Measurements from ENCODE around the gene SLC25A21. TPM values are rescaled to one million over a fixed set of nuclear protein-coding genes. Genes with fewer than 3 reads are reported as not detected.

Gene SLC25A21
- polyA plus RNA-seq, 2 of the 4 experiments (the other 2 are of a cell fraction), result 0.68 to 1.4 TPM

DNA sequence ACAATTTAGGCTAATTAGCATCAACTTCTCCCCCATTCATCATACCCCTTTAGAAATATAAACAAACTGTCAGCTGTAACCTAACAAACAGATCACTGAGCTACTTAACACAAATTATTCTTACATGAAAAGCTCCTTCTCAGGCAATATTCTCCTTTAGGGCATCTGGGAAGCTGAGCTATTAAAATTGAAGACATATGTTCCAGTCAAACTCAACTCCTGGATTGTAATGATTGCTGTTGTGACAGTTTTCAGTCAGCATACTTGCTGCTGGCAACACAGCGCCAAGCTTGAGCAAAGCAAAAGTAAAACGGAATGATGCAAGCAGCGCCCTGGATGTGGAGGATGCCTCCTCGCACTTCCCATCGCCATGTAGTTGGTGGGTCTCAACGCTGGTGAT lies 82.4 kb downstream of the SLC25A21 start:
- no peak overlapping the region for H3K4me3 ChIP-seq
- H3K9me3 ChIP-seq, result no peaks in the 10 kb centered on the region
- no peak for ATAC-seq
- ChIA-PET CTCF (interaction anchor here (1.3 kb wide), 1 partner anchor 148 kb away, joined by 4 read pairs; no protein-coding TSS in a partner anchor), POLR2A (no interaction called here)
- no peak for DNase-seq (ENCODE audit: low read depth in 1 of 2, low spot score in 1 of 2)
- no peak for TF ChIP-seq MYC (IDR thresholded peaks at IDR 0.05; ENCODE audit: borderline replicate concordance, low read length)
- no peak for TF ChIP-seq BHLHE40 (IDR thresholded peaks at IDR 0.05; ENCODE audit: low read depth, low read length)
- TF ChIP-seq, protein P1, sequence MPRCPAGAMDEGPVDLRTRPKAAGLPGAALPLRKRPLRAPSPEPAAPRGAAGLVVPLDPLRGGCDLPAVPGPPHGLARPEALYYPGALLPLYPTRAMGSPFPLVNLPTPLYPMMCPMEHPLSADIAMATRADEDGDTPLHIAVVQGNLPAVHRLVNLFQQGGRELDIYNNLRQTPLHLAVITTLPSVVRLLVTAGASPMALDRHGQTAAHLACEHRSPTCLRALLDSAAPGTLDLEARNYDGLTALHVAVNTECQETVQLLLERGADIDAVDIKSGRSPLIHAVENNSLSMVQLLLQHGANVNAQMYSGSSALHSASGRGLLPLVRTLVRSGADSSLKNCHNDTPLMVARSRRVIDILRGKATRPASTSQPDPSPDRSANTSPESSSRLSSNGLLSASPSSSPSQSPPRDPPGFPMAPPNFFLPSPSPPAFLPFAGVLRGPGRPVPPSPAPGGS (IDR thresholded peaks at IDR 0.05), result no peak
- TF ChIP-seq PHF8 (IDR thresholded peaks at IDR 0.05; ENCODE audit: borderline replicate concordance, low read depth), result no peak
- TF ChIP-seq HOXB5 (CRISPR knock-in tag; IDR thresholded peaks at IDR 0.05), result no peak
- TF ChIP-seq RAD21 (conservative IDR thresholded peaks at IDR 0.05 in 1 of 2, IDR thresholded peaks at IDR 0.05 in 1 of 2), result no peak
- 62% methylated on average over 6 of the region's 6 CpGs for WGBS (ENCODE audit: missing lambda C conversion rate)
- H3K27ac ChIP-seq, result no peak overlapping the region
- no peaks in the 10 kb centered on the region for H3K4me1 ChIP-seq
- H3K4me2 ChIP-seq, result no peak overlapping the region
- no peak for FAIRE-seq

DNA sequence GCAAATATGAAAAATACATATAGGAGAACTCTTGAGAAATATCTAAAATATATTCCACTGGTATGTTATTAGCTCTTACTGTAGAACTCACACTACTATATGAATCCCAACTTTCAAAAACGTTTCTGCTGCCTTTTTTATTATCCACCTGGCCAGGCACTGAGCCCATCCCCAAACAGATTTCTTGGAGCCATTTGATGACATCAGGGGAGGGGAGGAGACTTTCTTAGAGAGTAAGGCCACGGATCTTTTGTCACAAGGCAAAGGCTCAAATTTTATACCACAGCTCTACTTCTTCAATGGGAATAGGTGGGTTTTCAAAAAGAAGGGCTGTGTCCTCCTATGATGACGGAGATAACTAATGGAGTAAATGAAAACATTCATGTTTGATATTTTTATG lies 83.0 kb downstream of the SLC25A21 start:
- TF ChIP-seq FOXS1 (CRISPR knock-in tag; IDR thresholded peaks at IDR 0.05), result no peak
- no peak for TF ChIP-seq GATA3 (IDR thresholded peaks at IDR 0.05; ENCODE audit: borderline replicate concordance)
- no peak for TF ChIP-seq ZNF302 (CRISPR knock-in tag; IDR thresholded peaks at IDR 0.05)
- TF ChIP-seq ZC3H11A (IDR thresholded peaks at IDR 0.05), result no peak
- TF ChIP-seq RCOR1 (IDR thresholded peaks at IDR 0.05; ENCODE audit: low read depth, low read length), result no peak
- TF ChIP-seq NPAS2 (CRISPR knock-in tag; IDR thresholded peaks at IDR 0.05; ENCODE audit: borderline replicate concordance), result no peak
- no peak for TF ChIP-seq CHD2 (IDR thresholded peaks at IDR 0.05; ENCODE audit: low read length, partially characterized antibody)
- TF ChIP-seq, protein P2, sequence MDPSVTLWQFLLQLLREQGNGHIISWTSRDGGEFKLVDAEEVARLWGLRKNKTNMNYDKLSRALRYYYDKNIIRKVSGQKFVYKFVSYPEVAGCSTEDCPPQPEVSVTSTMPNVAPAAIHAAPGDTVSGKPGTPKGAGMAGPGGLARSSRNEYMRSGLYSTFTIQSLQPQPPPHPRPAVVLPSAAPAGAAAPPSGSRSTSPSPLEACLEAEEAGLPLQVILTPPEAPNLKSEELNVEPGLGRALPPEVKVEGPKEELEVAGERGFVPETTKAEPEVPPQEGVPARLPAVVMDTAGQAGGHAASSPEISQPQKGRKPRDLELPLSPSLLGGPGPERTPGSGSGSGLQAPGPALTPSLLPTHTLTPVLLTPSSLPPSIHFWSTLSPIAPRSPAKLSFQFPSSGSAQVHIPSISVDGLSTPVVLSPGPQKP (IDR thresholded peaks at IDR 0.05; ENCODE audit: low read depth, low read length), result no peak
- TF ChIP-seq RAD21 (conservative IDR thresholded peaks at IDR 0.05 in 1 of 2, IDR thresholded peaks at IDR 0.05 in 1 of 2), result no peak
- TF ChIP-seq MAFK (IDR thresholded peaks at IDR 0.05; ENCODE audit: partially characterized antibody), result no peak
- no peak for TF ChIP-seq NFE2L2 (conservative IDR thresholded peaks at IDR 0.05; ENCODE audit: low read length)
- TF ChIP-seq, protein P3, sequence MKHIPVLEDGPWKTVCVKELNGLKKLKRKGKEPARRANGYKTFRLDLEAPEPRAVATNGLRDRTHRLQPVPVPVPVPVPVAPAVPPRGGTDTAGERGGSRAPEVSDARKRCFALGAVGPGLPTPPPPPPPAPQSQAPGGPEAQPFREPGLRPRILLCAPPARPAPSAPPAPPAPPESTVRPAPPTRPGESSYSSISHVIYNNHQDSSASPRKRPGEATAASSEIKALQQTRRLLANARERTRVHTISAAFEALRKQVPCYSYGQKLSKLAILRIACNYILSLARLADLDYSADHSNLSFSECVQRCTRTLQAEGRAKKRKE (CRISPR knock-in tag; IDR thresholded peaks at IDR 0.05; ENCODE audit: low read depth), result no peak
- no peak for TF ChIP-seq FOSL2 (IDR thresholded peaks at IDR 0.05)
- no peak for TF ChIP-seq FOSL2 (CRISPR knock-in tag; IDR thresholded peaks at IDR 0.05)
- TF ChIP-seq RARB (CRISPR knock-in tag; IDR thresholded peaks at IDR 0.05), result no peak
- TF ChIP-seq HOXB13 (CRISPR knock-in tag; IDR thresholded peaks at IDR 0.05; ENCODE audit: low read depth), result no peak
- TF ChIP-seq, protein P4, sequence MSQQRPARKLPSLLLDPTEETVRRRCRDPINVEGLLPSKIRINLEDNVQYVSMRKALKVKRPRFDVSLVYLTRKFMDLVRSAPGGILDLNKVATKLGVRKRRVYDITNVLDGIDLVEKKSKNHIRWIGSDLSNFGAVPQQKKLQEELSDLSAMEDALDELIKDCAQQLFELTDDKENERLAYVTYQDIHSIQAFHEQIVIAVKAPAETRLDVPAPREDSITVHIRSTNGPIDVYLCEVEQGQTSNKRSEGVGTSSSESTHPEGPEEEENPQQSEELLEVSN (IDR thresholded peaks at IDR 0.05; ENCODE audit: borderline replicate concordance, low read depth), result no peak
- TF ChIP-seq, protein P5, sequence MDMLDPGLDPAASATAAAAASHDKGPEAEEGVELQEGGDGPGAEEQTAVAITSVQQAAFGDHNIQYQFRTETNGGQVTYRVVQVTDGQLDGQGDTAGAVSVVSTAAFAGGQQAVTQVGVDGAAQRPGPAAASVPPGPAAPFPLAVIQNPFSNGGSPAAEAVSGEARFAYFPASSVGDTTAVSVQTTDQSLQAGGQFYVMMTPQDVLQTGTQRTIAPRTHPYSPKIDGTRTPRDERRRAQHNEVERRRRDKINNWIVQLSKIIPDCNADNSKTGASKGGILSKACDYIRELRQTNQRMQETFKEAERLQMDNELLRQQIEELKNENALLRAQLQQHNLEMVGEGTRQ (IDR thresholded peaks at IDR 0.05), result no peak
- no peak for TF ChIP-seq ZFP36 (IDR thresholded peaks at IDR 0.05; ENCODE audit: borderline replicate concordance, partially characterized antibody)
- H3K27ac ChIP-seq, result no peak overlapping the region
- ATAC-seq, result no peak
- DNase-seq (ENCODE audit: low read depth in 1 of 2, low spot score in 1 of 2), result no peak
- WGBS (ENCODE audit: missing lambda C conversion rate), result 41% methylated on average over 3 of the region's 3 CpGs
- H3K4me2 ChIP-seq, result no peak overlapping the region
- ChIA-PET CTCF (interaction anchor here (1.3 kb wide), 1 partner anchor 147 kb away, joined by 4 read pairs; no protein-coding TSS in a partner anchor), POLR2A (no interaction called here)
- no peak overlapping the region for H3K4me3 ChIP-seq
- no peak for FAIRE-seq
- no peaks in the 10 kb centered on the region for H3K9me3 ChIP-seq
- no peaks in the 10 kb centered on the region for H3K4me1 ChIP-seq
